Measurements from ENCODE around the gene PPP3R1. TPM values are rescaled to one million over a fixed set of nuclear protein-coding genes. Genes with fewer than 3 reads are reported as not detected.
A peak's percentile ranks its signal among the peaks of the same experiment; 100 is the strongest.

The PPP3R1 gene
- total RNA-seq, 1 donor: 38.4 TPM

- TF ChIP-seq, protein P1, sequence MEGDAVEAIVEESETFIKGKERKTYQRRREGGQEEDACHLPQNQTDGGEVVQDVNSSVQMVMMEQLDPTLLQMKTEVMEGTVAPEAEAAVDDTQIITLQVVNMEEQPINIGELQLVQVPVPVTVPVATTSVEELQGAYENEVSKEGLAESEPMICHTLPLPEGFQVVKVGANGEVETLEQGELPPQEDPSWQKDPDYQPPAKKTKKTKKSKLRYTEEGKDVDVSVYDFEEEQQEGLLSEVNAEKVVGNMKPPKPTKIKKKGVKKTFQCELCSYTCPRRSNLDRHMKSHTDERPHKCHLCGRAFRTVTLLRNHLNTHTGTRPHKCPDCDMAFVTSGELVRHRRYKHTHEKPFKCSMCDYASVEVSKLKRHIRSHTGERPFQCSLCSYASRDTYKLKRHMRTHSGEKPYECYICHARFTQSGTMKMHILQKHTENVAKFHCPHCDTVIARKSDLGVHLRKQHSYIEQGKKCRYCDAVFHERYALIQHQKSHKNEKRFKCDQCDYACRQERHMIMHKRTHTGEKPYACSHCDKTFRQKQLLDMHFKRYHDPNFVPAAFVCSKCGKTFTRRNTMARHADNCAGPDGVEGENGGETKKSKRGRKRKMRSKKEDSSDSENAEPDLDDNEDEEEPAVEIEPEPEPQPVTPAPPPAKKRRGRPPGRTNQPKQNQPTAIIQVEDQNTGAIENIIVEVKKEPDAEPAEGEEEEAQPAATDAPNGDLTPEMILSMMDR (IDR thresholded peaks at IDR 0.05; ENCODE audit: insufficient read depth, low read depth, low read length): no peak
- H3K4me3 ChIP-seq (ENCODE audit: low read depth, low read length): no peak overlapping the region
- no peak for DNase-seq (ENCODE audit: low read depth)
Observed at GRCh38 chr2:68272246-68272994, 20.1 kb upstream of the PPP3R1 start.

- no peak overlapping the region for H3K4me3 ChIP-seq (ENCODE audit: low read depth, low read length)
- TF ChIP-seq, protein P1 (IDR thresholded peaks at IDR 0.05; ENCODE audit: insufficient read depth, low read depth, low read length): no peak
- DNase-seq (ENCODE audit: low read depth): no peak
Observed at GRCh38 chr2:68266655-68267054, 14.3 kb upstream of the PPP3R1 start.

GRCh38 chr2:68263632-68264031, 11.3 kb upstream of the PPP3R1 start:
- no peak for DNase-seq (ENCODE audit: low read depth)
- no peak overlapping the region for H3K4me3 ChIP-seq (ENCODE audit: low read depth, low read length)
- TF ChIP-seq, protein P1 (IDR thresholded peaks at IDR 0.05; ENCODE audit: insufficient read depth, low read depth, low read length): no peak

DNA sequence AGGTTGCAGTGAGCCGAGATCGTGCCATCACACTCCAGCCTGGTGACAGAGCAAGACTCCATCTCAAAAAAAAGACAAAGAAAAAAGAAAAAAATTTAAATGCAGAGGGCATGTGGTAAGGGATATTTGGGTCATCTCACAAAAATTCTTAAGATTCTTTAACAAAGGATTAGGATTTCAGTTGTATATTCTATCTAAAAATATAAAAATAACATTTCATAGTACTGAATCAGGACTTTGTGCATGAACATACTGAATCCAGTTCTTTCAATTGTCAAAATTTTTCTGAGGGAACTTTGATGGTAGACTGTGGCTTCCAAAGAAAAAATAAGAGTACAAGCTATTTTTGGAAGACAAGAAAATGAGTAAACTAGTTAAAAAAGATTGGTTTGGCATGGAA, 6.5 kb upstream of the PPP3R1 start:
- TF ChIP-seq, protein P1 (IDR thresholded peaks at IDR 0.05; ENCODE audit: insufficient read depth, low read depth, low read length): no peak
- no peak overlapping the region for H3K4me3 ChIP-seq (ENCODE audit: low read depth, low read length)
- no peak for DNase-seq (ENCODE audit: low read depth)

DNA sequence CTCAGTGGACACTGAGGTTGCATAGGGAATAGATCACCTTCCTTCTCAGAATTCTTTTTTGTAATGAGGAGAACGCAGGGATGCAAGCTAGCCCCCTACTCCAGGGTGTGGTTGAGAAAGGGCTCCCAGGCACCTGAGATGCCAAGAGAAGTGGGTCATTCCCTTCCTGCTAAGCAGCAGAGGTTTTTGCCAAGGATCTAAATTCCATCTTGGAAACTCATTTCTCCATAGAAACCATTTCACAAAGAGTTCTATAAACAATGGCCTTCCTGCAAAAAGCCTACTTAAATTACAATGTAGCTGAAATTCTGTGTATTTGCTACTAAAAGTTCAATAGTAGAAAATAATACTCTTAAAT, 3.7 kb upstream of the PPP3R1 start:
- TF ChIP-seq, protein P1 (IDR thresholded peaks at IDR 0.05; ENCODE audit: insufficient read depth, low read depth, low read length): no peak
- H3K4me3 ChIP-seq (ENCODE audit: low read depth, low read length): no peak overlapping the region
- DNase-seq (ENCODE audit: low read depth): no peak

DNA sequence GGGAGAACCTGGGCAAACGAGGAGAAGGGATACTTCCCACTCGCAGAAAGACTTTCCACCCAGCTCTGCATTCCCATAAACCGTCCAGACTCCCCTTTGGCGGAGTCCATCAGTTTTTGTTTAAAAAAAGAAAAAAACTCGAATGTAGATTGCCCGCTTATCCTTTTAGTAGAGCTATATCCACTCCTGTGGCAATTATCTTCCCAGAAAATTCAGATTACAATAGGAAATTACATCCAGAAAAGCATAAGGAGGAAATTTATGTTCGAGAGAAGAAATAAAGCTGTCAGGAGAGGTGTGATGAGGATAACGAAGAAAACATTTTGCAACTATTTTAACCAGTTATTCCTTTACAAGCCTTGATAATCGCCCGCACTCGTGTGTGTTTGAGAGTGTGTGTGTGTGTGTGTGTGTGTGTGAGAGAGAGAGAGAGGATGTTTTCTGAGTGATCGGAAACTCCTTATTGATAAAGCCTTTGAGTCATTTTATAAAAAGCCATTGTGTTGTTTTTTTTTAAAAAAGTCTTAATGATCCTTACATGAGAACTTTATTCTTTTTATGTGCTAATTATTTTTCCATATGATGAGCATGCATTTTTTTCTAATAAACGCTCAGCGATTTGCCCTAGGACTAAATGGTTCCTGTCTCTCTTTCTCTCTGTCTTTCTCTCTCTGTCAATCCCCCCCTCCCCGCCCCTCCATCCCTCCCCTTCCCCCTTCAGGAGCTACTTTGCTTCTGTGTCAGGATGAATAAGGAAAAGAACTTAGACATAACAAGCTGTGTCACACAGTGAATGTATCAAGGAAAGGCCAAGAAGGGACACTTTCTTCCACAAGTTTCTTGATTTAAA, 1.1 kb upstream of the PPP3R1 start:
- H3K4me3 ChIP-seq (ENCODE audit: low read depth, low read length): peak overlapping the region; percentile 97
- TF ChIP-seq, protein P1 (IDR thresholded peaks at IDR 0.05; ENCODE audit: insufficient read depth, low read depth, low read length): no peak
- peak; percentile 44 for DNase-seq (ENCODE audit: low read depth)
